Measurements from ENCODE around the gene YES1.
"Not testable (repeated sequence)": the region's sequence is repeated elsewhere in the genome, so short reads cannot be mapped to it uniquely, and the experiment has no call there.

Gene YES1

GRCh38 chr18:686339-687111 is 125.5 kb downstream of the YES1 start:
- no peak for DNase-seq

GRCh38 chr18:685438-685837 is 126.6 kb downstream of the YES1 start:
- no peak for DNase-seq

GRCh38 chr18:683531-683930 is 128.5 kb downstream of the YES1 start:
- no peak for DNase-seq

GRCh38 chr18:682833-683232 is 129.2 kb downstream of the YES1 start:
- DNase-seq: no peak

- not testable (repeated sequence) for DNase-seq
Measured at GRCh38 chr18:682416-682815, 129.6 kb downstream of the YES1 start.

GRCh38 chr18:681985-682384 is 130.1 kb downstream of the YES1 start:
- DNase-seq: no peak

GRCh38 chr18:680392-680791 is 131.7 kb downstream of the YES1 start:
- DNase-seq: no peak

- no peak for DNase-seq
Measured at GRCh38 chr18:679516-679915, 132.5 kb downstream of the YES1 start.

GRCh38 chr18:678482-679182 is 133.4 kb downstream of the YES1 start:
- DNase-seq: no peak

GRCh38 chr18:677951-678381 is 134.1 kb downstream of the YES1 start:
- DNase-seq: no peak

- DNase-seq: no peak
Measured at GRCh38 chr18:677145-677544, 134.9 kb downstream of the YES1 start.

- no peak for DNase-seq
Measured at GRCh38 chr18:676736-677135, 135.3 kb downstream of the YES1 start.

- no peak for DNase-seq
Measured at GRCh38 chr18:676069-676468, 136.0 kb downstream of the YES1 start.

- DNase-seq: no peak
Measured at GRCh38 chr18:675307-675706, 136.7 kb downstream of the YES1 start.

- DNase-seq: no peak
Measured at GRCh38 chr18:673769-674168, 138.3 kb downstream of the YES1 start.

GRCh38 chr18:673317-673716 is 138.7 kb downstream of the YES1 start:
- no peak for DNase-seq

All from right kidney (tissue), 1 donor.